ENCODE results near the gene NAB2.
"Not testable (repeated sequence)": the region's sequence is repeated elsewhere in the genome, so short reads cannot be mapped to it uniquely, and the experiment has no call there.

The NAB2 gene

DNA sequence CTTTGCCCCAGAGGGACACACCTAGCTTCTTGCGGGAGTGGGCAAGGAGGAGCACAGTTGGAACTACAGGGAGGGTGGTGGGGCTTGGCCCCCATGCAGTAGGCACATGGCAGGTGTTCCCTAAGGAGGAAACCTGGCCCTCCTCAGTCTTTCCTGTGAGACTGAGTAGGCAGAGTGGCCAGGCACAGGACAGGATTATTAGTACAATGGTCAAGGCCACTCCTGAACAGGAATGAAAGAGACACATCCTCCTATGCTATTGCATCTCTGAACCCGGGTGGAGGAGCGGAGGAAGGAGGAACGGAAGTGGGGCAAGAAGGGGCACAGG, 39.8 kb upstream of the NAB2 start:
- DNase-seq (ENCODE audit: low read depth): no peak
- Histone ChIP-seq H3K36me3 (ENCODE audit: control insufficient read depth, insufficient read depth, low read length, severe bottlenecking) (no peaks in the 10 kb centered on the region), H3K9me3 (ENCODE audit: control insufficient read depth, low read length) (no peaks in the 10 kb centered on the region), H3K27me3 (replicated peaks; ENCODE audit: control insufficient read depth, insufficient read depth, low read length) (peaks cover 50% of the 10 kb centered on the region), H3K9ac (ENCODE audit: low read length) (no peak overlapping the region), H3K4me1 (ENCODE audit: control insufficient read depth, insufficient read depth, low read length) (no peaks in the 10 kb centered on the region), H3K4me3 (ENCODE audit: low read length) (no peak overlapping the region)

DNA sequence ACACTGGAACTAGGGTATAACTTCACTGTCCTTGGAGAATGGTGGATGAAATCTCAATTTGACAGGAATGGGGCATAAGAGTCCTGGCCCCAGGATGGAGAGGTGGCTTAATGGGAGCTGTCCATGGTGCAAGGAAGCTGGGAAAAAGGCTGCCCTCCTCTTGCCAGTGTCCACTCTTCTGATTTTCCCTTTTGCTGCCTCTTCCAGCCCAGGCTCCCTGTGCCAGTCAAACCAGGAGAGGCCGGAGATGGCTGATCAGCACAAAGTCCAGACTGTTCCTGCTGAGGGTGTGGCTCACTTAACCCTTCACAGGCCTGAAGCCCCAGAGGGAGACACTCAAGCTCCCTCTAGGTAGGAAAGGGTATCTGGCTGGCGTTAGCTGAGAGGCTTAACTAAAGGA, 39.0 kb upstream of the NAB2 start, which contains the start of gene MYO1A:
Gene MYO1A (minus strand): TSS at position 240 of the 400 bp plus-strand sequence. CDS start 1,806 bp downstream, outside the sequence.
- H3K9me3 ChIP-seq (ENCODE audit: control insufficient read depth, low read length): no peaks in the 10 kb centered on the region
- no peak within 1 kb of the TSS for H3K9ac ChIP-seq (ENCODE audit: low read length)
- no peaks in the 10 kb centered on the region for H3K36me3 ChIP-seq (ENCODE audit: control insufficient read depth, insufficient read depth, low read length, severe bottlenecking)
- peaks cover 46% of the 10 kb centered on the region for H3K27me3 ChIP-seq (replicated peaks; ENCODE audit: control insufficient read depth, insufficient read depth, low read length)
- H3K4me1 ChIP-seq (ENCODE audit: control insufficient read depth, insufficient read depth, low read length): no peaks in the 10 kb centered on the region
- DNase-seq (ENCODE audit: low read depth): peak; percentile 10
- H3K4me3 ChIP-seq (ENCODE audit: low read length): no peak within 1 kb of the TSS

DNA sequence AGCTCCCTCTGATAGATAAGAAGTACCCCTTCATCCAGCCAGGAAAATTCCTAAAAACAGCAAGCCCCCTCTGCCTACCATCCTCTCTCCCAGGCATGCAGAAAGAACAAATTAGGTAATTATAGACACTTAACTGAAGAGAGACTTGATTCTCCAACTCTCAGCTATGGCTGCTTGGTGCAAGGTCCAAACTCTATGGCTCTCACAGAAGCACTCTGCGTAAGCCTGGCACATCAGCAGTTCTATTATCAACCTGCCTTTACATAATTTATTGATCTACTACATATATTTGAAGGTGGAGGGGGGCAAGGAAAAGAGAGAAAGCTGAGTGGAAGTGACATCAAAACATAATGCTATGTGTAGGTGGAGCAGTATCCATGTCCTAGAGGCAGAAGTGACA, 37.9 kb upstream of the NAB2 start:
- H3K9ac ChIP-seq (ENCODE audit: low read length): no peak overlapping the region
- no peaks in the 10 kb centered on the region for H3K9me3 ChIP-seq (ENCODE audit: control insufficient read depth, low read length)
- DNase-seq (ENCODE audit: low read depth): no peak
- H3K27me3 ChIP-seq (replicated peaks; ENCODE audit: control insufficient read depth, insufficient read depth, low read length): peaks cover 35% of the 10 kb centered on the region
- no peak overlapping the region for H3K4me3 ChIP-seq (ENCODE audit: low read length)
- no peaks in the 10 kb centered on the region for H3K36me3 ChIP-seq (ENCODE audit: control insufficient read depth, insufficient read depth, low read length, severe bottlenecking)
- H3K4me1 ChIP-seq (ENCODE audit: control insufficient read depth, insufficient read depth, low read length): no peaks in the 10 kb centered on the region

DNA sequence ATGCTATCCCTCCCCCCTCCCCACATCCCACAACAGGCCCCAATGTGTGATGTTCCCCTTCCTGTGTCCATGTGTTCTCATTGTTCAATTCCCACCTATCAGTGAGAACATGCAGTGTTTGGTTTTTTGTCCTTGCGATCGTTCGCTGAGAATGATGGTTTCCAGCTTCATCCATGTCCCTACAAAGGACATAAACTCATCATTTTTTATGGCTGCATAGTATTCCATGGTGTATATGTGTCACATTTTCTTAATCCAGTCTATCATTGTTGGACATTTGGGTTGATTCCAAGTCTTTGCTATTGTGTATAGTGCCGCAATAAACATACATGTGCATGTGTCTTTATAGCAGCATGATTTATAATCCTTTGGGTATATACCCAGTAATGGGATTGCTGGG, 35.8 kb upstream of the NAB2 start:
- not testable (repeated sequence) for H3K36me3 ChIP-seq (ENCODE audit: control insufficient read depth, insufficient read depth, low read length, severe bottlenecking); DNase-seq (ENCODE audit: low read depth); H3K9me3 ChIP-seq (ENCODE audit: control insufficient read depth, low read length); H3K9ac ChIP-seq (ENCODE audit: low read length); H3K4me3 ChIP-seq (ENCODE audit: low read length); H3K4me1 ChIP-seq (ENCODE audit: control insufficient read depth, insufficient read depth, low read length)
- H3K27me3 ChIP-seq (replicated peaks; ENCODE audit: control insufficient read depth, insufficient read depth, low read length): peaks cover 15% of the 10 kb centered on the region

DNA sequence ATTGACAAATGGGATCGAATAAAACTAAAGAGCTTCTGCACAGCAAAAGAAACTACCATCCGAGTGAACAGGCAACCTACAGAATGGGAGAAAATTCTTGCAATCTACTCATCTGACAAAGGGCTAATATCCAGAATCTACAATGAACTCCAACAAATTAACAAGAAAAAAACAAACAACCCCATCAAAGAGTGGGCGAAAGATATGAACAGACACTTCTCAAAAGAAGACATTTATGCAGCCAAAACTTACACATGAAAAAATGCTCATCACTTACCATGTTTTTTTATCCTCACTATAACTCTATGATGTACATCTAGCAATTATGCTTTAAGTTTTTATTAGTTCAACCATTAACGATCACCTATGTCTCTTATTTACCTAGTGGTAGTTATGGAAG, 35.0 kb upstream of the NAB2 start:
- not testable (repeated sequence) for H3K4me1 ChIP-seq (ENCODE audit: control insufficient read depth, insufficient read depth, low read length); H3K4me3 ChIP-seq (ENCODE audit: low read length); DNase-seq (ENCODE audit: low read depth); H3K36me3 ChIP-seq (ENCODE audit: control insufficient read depth, insufficient read depth, low read length, severe bottlenecking); H3K9ac ChIP-seq (ENCODE audit: low read length); H3K9me3 ChIP-seq (ENCODE audit: control insufficient read depth, low read length)
- H3K27me3 ChIP-seq (replicated peaks; ENCODE audit: control insufficient read depth, insufficient read depth, low read length): peaks cover 11% of the 10 kb centered on the region

DNA sequence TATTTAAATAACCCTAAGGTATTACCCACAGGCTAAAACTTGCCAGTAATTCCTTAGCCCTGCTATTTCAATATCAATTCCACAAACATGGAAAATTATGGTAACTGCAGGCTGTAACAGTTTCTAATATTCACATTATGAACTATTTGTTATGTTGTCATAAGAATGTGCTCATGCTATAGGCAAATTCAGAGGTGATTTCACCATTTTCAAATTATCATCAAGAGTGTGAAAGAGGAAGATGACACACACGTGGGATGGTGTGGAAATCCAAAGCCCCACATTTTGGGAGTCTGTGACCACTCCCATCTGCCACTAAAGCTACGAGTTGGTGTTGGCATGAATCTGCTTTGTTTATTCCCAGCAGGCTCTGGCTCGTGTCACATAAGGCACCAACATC, 33.1 kb upstream of the NAB2 start:
- no peak overlapping the region for H3K9ac ChIP-seq (ENCODE audit: low read length)
- no peak for DNase-seq (ENCODE audit: low read depth)
- H3K36me3 ChIP-seq (ENCODE audit: control insufficient read depth, insufficient read depth, low read length, severe bottlenecking): peaks cover 23% of the 10 kb centered on the region
- H3K9me3 ChIP-seq (ENCODE audit: control insufficient read depth, low read length): no peaks in the 10 kb centered on the region
- H3K4me1 ChIP-seq (ENCODE audit: control insufficient read depth, insufficient read depth, low read length): no peaks in the 10 kb centered on the region
- no peaks in the 10 kb centered on the region for H3K27me3 ChIP-seq (replicated peaks; ENCODE audit: control insufficient read depth, insufficient read depth, low read length)
- no peak overlapping the region for H3K4me3 ChIP-seq (ENCODE audit: low read length)

DNA sequence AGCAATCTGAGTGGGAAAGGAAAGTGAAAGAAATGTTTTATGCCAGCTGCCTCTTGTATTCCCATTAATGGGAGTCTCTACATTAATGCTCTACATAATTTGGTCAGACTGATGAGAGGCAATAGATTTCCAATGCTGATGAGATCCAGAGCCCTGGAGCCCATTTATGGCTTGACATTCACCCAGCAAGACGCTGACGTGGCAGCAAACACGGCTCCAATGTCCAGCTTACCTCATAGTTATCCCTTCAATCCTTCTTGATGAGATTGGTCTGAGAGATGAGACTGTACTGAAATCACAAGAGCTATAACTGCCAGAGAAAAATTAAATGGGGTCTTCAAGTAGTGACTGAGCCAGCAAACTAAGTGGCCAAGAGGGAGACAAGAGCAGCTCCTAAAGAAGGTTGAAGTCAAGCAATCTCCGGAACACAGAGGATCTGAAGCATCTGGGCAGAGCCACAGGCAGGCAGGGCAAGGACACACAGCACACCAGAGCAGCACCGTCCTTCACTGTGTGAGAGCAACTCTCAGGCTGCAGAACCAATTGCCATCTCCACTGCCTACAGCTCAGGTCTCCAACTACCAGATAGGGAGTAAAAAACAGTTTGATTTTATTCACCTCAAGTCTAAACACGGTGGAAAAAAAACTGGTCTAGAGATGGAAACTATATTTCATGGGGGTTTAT, 31.7 kb upstream of the NAB2 start:
- no peak overlapping the region for H3K4me3 ChIP-seq (ENCODE audit: low read length)
- peaks cover 23% of the 10 kb centered on the region for H3K36me3 ChIP-seq (ENCODE audit: control insufficient read depth, insufficient read depth, low read length, severe bottlenecking)
- no peak for DNase-seq (ENCODE audit: low read depth)
- H3K4me1 ChIP-seq (ENCODE audit: control insufficient read depth, insufficient read depth, low read length): no peaks in the 10 kb centered on the region
- H3K27me3 ChIP-seq (replicated peaks; ENCODE audit: control insufficient read depth, insufficient read depth, low read length): no peaks in the 10 kb centered on the region
- no peak overlapping the region for H3K9ac ChIP-seq (ENCODE audit: low read length)
- no peaks in the 10 kb centered on the region for H3K9me3 ChIP-seq (ENCODE audit: control insufficient read depth, low read length)

DNA sequence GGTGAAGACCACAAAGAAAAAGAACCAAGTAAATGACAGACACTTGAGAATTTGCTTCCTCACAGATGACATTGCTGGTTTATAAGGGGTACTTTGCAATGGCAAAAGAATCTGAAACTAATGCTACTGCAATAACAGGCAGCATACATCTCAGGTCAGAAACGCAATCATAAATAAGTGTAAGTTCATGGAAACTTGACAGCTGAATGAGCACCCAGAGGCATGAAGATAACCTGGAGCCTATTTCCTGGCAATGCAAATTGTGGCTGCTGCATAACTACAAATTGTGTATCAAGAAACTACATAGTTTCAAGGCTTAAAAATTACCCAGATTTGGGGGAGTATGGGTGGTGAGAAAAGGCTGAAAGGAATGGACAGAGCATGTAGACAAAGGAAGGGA, 30.5 kb upstream of the NAB2 start:
- Histone ChIP-seq H3K9ac (ENCODE audit: low read length) (no peak overlapping the region), H3K27me3 (replicated peaks; ENCODE audit: control insufficient read depth, insufficient read depth, low read length) (no peaks in the 10 kb centered on the region), H3K4me1 (ENCODE audit: control insufficient read depth, insufficient read depth, low read length) (no peaks in the 10 kb centered on the region), H3K4me3 (ENCODE audit: low read length) (no peak overlapping the region), H3K9me3 (ENCODE audit: control insufficient read depth, low read length) (no peaks in the 10 kb centered on the region), H3K36me3 (ENCODE audit: control insufficient read depth, insufficient read depth, low read length, severe bottlenecking) (peaks cover 23% of the 10 kb centered on the region)
- no peak for DNase-seq (ENCODE audit: low read depth)

DNA sequence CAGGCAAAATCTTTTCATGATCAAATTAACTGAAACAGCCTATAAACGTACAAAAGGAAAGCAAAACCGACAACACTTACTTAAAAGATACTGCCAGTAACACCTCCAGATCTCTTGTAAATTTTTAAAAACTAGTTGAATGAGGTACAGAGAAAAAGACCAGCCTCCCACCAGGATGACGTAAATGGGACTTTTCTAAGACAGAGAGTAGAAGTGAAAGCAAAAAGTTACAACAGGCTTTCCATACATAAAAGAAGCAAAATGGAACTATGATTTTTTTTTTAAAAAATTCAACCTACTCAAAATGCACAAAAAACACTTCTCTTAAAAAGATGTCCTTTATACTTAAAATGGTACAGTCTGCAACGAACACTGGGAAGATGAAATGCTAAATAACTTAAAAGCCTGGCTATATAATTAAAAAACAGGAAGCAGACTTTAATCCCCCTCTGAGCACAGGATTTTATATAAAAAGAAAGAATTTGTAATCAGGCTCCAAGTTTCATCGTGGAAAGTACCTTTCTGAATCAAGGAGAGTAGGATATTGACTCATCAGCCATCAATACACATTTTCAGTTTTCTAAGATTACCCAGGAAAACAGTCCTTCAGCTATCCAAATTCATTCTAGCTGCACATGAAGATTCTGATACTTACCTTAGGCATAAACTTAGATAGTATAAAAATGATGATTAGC, 24.8 kb upstream of the NAB2 start:
- Histone ChIP-seq H3K4me3 (ENCODE audit: low read length) (peak overlapping the region; percentile 59), H3K27me3 (replicated peaks; ENCODE audit: control insufficient read depth, insufficient read depth, low read length) (no peaks in the 10 kb centered on the region), H3K36me3 (ENCODE audit: control insufficient read depth, insufficient read depth, low read length, severe bottlenecking) (peaks cover 13% of the 10 kb centered on the region), H3K4me1 (ENCODE audit: control insufficient read depth, insufficient read depth, low read length) (peaks cover 20% of the 10 kb centered on the region), H3K9me3 (ENCODE audit: control insufficient read depth, low read length) (no peaks in the 10 kb centered on the region), H3K9ac (ENCODE audit: low read length) (peak overlapping the region; percentile 67)
- no peak for DNase-seq (ENCODE audit: low read depth)

DNA sequence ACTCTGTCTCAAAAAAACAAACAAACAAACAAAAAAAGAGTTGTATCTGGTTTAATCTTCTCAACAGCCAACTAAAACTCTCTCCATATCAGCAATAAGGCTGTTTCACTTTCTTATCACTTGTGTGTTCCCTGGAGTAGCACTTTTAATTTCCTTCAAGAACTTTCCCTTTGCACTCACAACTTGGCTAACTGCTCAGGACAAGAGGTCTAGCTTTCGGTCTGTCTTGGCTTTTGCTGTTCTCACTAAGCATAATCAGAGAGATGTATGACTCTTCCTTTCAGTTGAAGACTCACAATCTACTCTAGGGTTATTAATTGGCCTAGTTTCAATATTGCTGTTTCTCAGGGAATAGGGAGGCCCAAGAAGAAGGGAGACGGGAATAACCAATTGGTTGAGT, 22.7 kb upstream of the NAB2 start:
- DNase-seq (ENCODE audit: low read depth): no peak
- Histone ChIP-seq H3K4me1 (ENCODE audit: control insufficient read depth, insufficient read depth, low read length) (peaks cover 26% of the 10 kb centered on the region), H3K4me3 (ENCODE audit: low read length) (no peak overlapping the region), H3K27me3 (replicated peaks; ENCODE audit: control insufficient read depth, insufficient read depth, low read length) (no peaks in the 10 kb centered on the region), H3K9me3 (ENCODE audit: control insufficient read depth, low read length) (no peaks in the 10 kb centered on the region), H3K36me3 (ENCODE audit: control insufficient read depth, insufficient read depth, low read length, severe bottlenecking) (peaks cover 4% of the 10 kb centered on the region), H3K9ac (ENCODE audit: low read length) (no peak overlapping the region)

DNA sequence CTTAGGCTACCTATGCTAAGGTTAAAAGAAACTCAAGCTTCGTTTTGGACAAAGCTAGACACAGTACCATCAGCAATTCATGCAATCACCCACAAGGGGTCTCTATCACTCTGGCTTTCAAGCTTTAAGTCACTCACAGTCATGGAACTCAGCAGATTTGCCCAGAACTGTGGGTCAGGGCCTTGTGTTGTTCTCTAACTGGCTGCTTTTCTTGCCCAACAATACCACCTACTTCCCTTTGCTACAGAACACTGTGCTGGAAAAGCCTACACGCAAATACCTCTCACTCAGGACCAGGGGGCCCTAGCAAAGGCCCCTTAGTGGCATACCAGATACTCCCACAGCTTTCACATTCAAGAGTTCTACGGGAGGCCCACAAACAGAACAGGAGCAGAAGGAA, 19.4 kb upstream of the NAB2 start:
- H3K9ac ChIP-seq (ENCODE audit: low read length): peak overlapping the region; percentile 77
- H3K4me1 ChIP-seq (ENCODE audit: control insufficient read depth, insufficient read depth, low read length): peaks cover 24% of the 10 kb centered on the region
- DNase-seq (ENCODE audit: low read depth): peak; percentile 96
- H3K9me3 ChIP-seq (ENCODE audit: control insufficient read depth, low read length): no peaks in the 10 kb centered on the region
- H3K4me3 ChIP-seq (ENCODE audit: low read length): no peak overlapping the region
- no peaks in the 10 kb centered on the region for H3K27me3 ChIP-seq (replicated peaks; ENCODE audit: control insufficient read depth, insufficient read depth, low read length)
- H3K36me3 ChIP-seq (ENCODE audit: control insufficient read depth, insufficient read depth, low read length, severe bottlenecking): peaks cover 4% of the 10 kb centered on the region

DNA sequence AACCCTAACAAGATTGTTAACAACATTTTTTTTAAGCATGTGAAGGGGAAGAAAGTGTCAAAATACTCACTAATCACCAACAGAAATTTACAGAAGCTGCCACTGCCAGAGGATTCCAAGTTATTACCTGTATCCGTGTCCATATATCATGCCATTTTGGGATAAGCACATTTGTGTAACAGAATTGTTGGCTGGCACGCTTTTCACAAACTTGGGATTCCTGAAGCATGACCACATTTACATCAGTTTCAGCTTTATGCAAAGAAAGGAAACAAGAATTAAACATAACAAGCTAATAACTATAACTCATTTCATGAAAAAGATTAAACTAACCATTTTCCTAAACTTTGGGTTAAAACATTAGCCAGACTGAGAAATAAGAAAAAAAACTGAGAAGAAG, 16.3 kb upstream of the NAB2 start:
- H3K9ac ChIP-seq (ENCODE audit: low read length): peak overlapping the region; percentile 57
- no peak overlapping the region for H3K4me3 ChIP-seq (ENCODE audit: low read length)
- no peaks in the 10 kb centered on the region for H3K27me3 ChIP-seq (replicated peaks; ENCODE audit: control insufficient read depth, insufficient read depth, low read length)
- no peaks in the 10 kb centered on the region for H3K9me3 ChIP-seq (ENCODE audit: control insufficient read depth, low read length)
- peak; percentile 60 for DNase-seq (ENCODE audit: low read depth)
- H3K36me3 ChIP-seq (ENCODE audit: control insufficient read depth, insufficient read depth, low read length, severe bottlenecking): peaks cover 4% of the 10 kb centered on the region
- peaks cover 11% of the 10 kb centered on the region for H3K4me1 ChIP-seq (ENCODE audit: control insufficient read depth, insufficient read depth, low read length)

Data from adipocyte (in vitro differentiated cells).